K562 (cell line): ENCODE measurements around the gene ADD1. TPM values are rescaled to one million over a fixed set of nuclear protein-coding genes. Genes with fewer than 3 reads are reported as not detected.

ENCODE experiments used
- ATAC-seq: fragments of 200-7000 bp; cut with Tn5 transposase; 3 replicates; pipeline ENCODE4 v1.9.1; 2020; ENCODE audit warnings: moderate library complexity
- BruUV-seq: library from RNA; stranded (reverse); fragments of 400-500 nt; replicated peaks from 2 replicates; lab custom pipeline; 2021; lab: Mats Ljungman, UMichigan
- CTCF ChIA-PET: fragments of 300-600 bp; formaldehyde crosslinking; extraction: SDS; loops from one replicate; lab custom pipeline; 2021; ENCODE audit warnings: low intra/inter-chr PET ratio; lab: Yijun Ruan, JAX
- POLR2A ChIA-PET: fragments of 300-600, 350-650 bp; sonication (Branson Sonifier 250); formaldehyde crosslinking; extraction: SDS; loops from one replicate; lab custom pipeline; 2021; ENCODE audit warnings: antibody characterized with exemption, inconsistent platforms; lab: Yijun Ruan, JAX
- DNase-seq, 4 experiments: peaks; one replicate each; pipeline versions ENCODE4 v3.0.0 to v3.0.0-alpha.2; 2011 to 2018; ENCODE audit warnings: low spot score in 3 of 4, mixed read lengths in 3 of 4; ENCODE audit errors: extremely low read depth in 1 of 4
- FAIRE-seq: peaks from 2 replicates; lab custom pipeline; 2011; peaks lifted over from hg19 to GRCh38; lab: Jason Lieb, UNC
- H2AFZ ChIP-seq: 2 replicates; pipeline ENCODE4 v1.6.0; 2011; ENCODE audit warnings: low read depth, low read length, control low read depth, inconsistent platforms
- H3K27ac ChIP-seq: fragments of 200-600 bp; 3 replicates; pipeline ENCODE4 v1.8.0; 2011; ENCODE audit warnings: low read depth, mild to moderate bottlenecking, control low read depth, inconsistent platforms, low read length, moderate library complexity, mixed read lengths; ENCODE audit errors: extremely low read depth
- H3K27me3 ChIP-seq, 2 experiments: fragments of 300-600 bp in 1 of 2; 2 replicates in 1 of 2; 3 replicates in 1 of 2; pipeline versions ENCODE4 v1.6.0 to v1.8.0; 2011; ENCODE audit warnings: inconsistent platforms in 2 of 2, low read length in 2 of 2, mild to moderate bottlenecking in 1 of 2, mixed read lengths in 1 of 2, moderate library complexity in 1 of 2; ENCODE audit not compliant: control insufficient read depth in 2 of 2, insufficient read depth in 2 of 2
- H3K36me3 ChIP-seq: fragments of 300-600 bp; 3 replicates; pipeline ENCODE4 v1.8.0; 2011; ENCODE audit warnings: mild to moderate bottlenecking, low read length, inconsistent platforms; ENCODE audit not compliant: control insufficient read depth, insufficient read depth
- H3K4me1 ChIP-seq, 2 experiments: fragments of 200-600 bp in 1 of 2; replicated peaks in 1 of 2; 2 replicates in 1 of 2; 3 replicates in 1 of 2; pipeline versions ENCODE4 v1.5.1 to v1.8.0; 2011; ENCODE audit warnings: inconsistent platforms in 2 of 2, low read length in 2 of 2, mild to moderate bottlenecking in 1 of 2, mixed read lengths in 1 of 2, moderate library complexity in 1 of 2; ENCODE audit not compliant: control insufficient read depth in 2 of 2, insufficient read depth in 2 of 2
- H3K4me2 ChIP-seq: 2 replicates; pipeline ENCODE4 v1.6.1; 2011; ENCODE audit warnings: low read length, control low read depth, inconsistent platforms, mixed read lengths; ENCODE audit not compliant: insufficient read depth
- H3K4me3 ChIP-seq: fragments of 200-600 bp; sonication (generic), shearing (Covaris generic); 2 replicates; pipeline ENCODE4 v1.5.1; 2016; ENCODE audit warnings: control low read depth, inconsistent platforms
- H3K79me2 ChIP-seq: fragments of 200-600 bp; 3 replicates; pipeline ENCODE4 v1.8.0; 2011; ENCODE audit warnings: low read length, inconsistent platforms; ENCODE audit not compliant: control insufficient read depth, insufficient read depth
- H3K9ac ChIP-seq, 2 experiments: 2 replicates each; pipeline versions ENCODE4 v1.6.0 to v1.6.1; 2011; ENCODE audit warnings: low read depth in 2 of 2, low read length in 2 of 2, control low read depth in 1 of 2, inconsistent platforms in 1 of 2, mild to moderate bottlenecking in 1 of 2, mixed read lengths in 1 of 2; ENCODE audit not compliant: insufficient read depth in 1 of 2
- H3K9me1 ChIP-seq: one replicate; pipeline ENCODE4 v1.6.0; 2011; ENCODE audit warnings: inconsistent platforms, mild to moderate bottlenecking, low read length, moderate library complexity; ENCODE audit not compliant: control insufficient read depth, insufficient read depth
- H3K9me3 ChIP-seq: replicated peaks from 2 replicates; pipeline ENCODE4 v1.5.1; 2011; ENCODE audit warnings: low read depth, low read length, inconsistent platforms; ENCODE audit not compliant: control insufficient read depth, insufficient read depth
- H4K20me1 ChIP-seq: replicated peaks from 2 replicates; pipeline ENCODE4 v1.6.1; 2011; ENCODE audit warnings: low read length, inconsistent platforms, mixed read lengths; ENCODE audit not compliant: control insufficient read depth, insufficient read depth
- CBX2 ChIP-seq: fragments of 200-600 bp; sonication (generic); IDR thresholded peaks from one replicate; pipeline ENCODE4 v1.6.1; 2012; ENCODE audit warnings: mild to moderate bottlenecking, low read length, inconsistent platforms; ENCODE audit not compliant: insufficient read depth, poor library complexity, severe bottlenecking
- CXXC5 ChIP-seq: fragments of 250-450 bp; sonication (Bioruptor Pico); IDR thresholded peaks from 2 replicates; pipeline ENCODE4 v1.8.0; 2022; ENCODE audit warnings: inconsistent platforms, mild to moderate bottlenecking, moderate library complexity
- GATAD2A ChIP-seq: fragments of 450-650 bp; IDR thresholded peaks from 2 replicates; pipeline ENCODE4 v1.6.1; 2017
- GTF3C2 ChIP-seq: IDR thresholded peaks from 3 replicates; pipeline ENCODE4 v1.6.1; 2011; ENCODE audit warnings: borderline replicate concordance, mild to moderate bottlenecking, moderate library complexity; ENCODE audit not compliant: insufficient read length; ENCODE audit errors: extremely low read depth
- HMGN3 ChIP-seq: IDR thresholded peaks from 2 replicates; pipeline ENCODE4 v1.6.1; 2011; ENCODE audit warnings: borderline replicate concordance, low read depth, mild to moderate bottlenecking, mixed read lengths, low read length; ENCODE audit not compliant: insufficient read length; ENCODE audit errors: extremely low read depth
- MCM7 ChIP-seq, 2 experiments: fragments of 450-650 bp; IDR thresholded peaks; 2 replicates each; pipeline ENCODE4 v1.6.1; 2016 to 2018
- REST ChIP-seq, 2 experiments: fragments of 450-650 bp; formaldehyde crosslinking in 1 of 2; IDR thresholded peaks; 2 replicates each; pipeline versions ENCODE4 v1.4.0 to v1.6.1; 2014 to 2020; ENCODE audit warnings: mild to moderate bottlenecking in 2 of 2, borderline replicate concordance in 1 of 2, low read depth in 1 of 2
- STAT5B ChIP-seq: fragments of 250-450 bp; sonication (Bioruptor Pico); IDR thresholded peaks from 2 replicates; pipeline ENCODE4 v1.8.0; 2021; ENCODE audit warnings: mild to moderate bottlenecking, inconsistent platforms
- WGBS: fragments of 100-300 bp; shearing (Covaris generic); methylation state at CpG from one replicate; pipeline ENCODE4 v1.1.6; 2016; ENCODE audit warnings: low coverage, mixed read lengths; ENCODE audit not compliant: insufficient coverage; ENCODE audit errors: missing lambda C conversion rate; 5-methylcytosine and 5-hydroxymethylcytosine counted together
- in situ Hi-C: fragments of 300-500 bp; cut with MboI; formaldehyde crosslinking; loops from 4 replicates; pipeline ENCODE4 v1.15.0; 2018; ENCODE audit warnings: inconsistent platforms, mixed read lengths
- intact Hi-C: fragments of 100-400 bp; cut with micrococcal nuclease; formaldehyde crosslinking; loops from 2 replicates; pipeline ENCODE4 v1.14.2; 2022
- polyA plus RNA-seq, 8 experiments: library from polyadenylated mRNA; depleted of rRNA in 4 of 8; stranded (reverse) in 5 of 8; unstranded in 3 of 8; fragments of >200 nt; fragmentation: Nextera tagmentation in 2 of 8; fragmentation: Illumina TruSeq in 1 of 8; extraction: Ambion mirVana in 2 of 8; extraction: Trizol in 1 of 8; gene quantifications; 2 replicates each; pipeline versions ENCODE4 v1.2.1 to v1.2.3, GENCODE V29; 2011 to 2014; ENCODE audit warnings: inconsistent platforms in 1 of 8, missing spikeins in 1 of 8
- total RNA-seq, 7 experiments: library from RNA; depleted of rRNA in 6 of 7; stranded (reverse); fragments of >200 nt in 6 of 7; fragmentation: Illumina TruSeq in 2 of 7; extraction: Trizol in 2 of 7; gene quantifications; 2 replicates each; pipeline versions ENCODE4 v1.2.1 to v1.2.3, GENCODE V29; 2011 to 2021; ENCODE audit warnings: low replicate concordance in 1 of 7

ADD1 gene
- total and polyA plus RNA-seq, 9 of the 15 experiments (the other 6 are each of a cell fraction or from before 2014, with no cell fraction given), result 17.5 to 153 (median 74.0) TPM

GRCh38 chr4:2827071-2827873 lies 16.4 kb upstream of the ADD1 start:
- Histone ChIP-seq H4K20me1 (no peaks in the 10 kb centered on the region), H3K27me3 (no peaks in the 10 kb centered on the region), H3K4me1 (peaks cover 0 to 64% of the 10 kb centered on the region in 2 experiments; a peak in 1 of 5 replicates), H3K4me2 (no peak overlapping the region), H2AFZ (no peak overlapping the region), H3K36me3 (no peaks in the 10 kb centered on the region), H3K9me3 (no peaks in the 10 kb centered on the region), H3K9me1 (no peaks in the 10 kb centered on the region), H3K9ac (peak overlapping the region in 1 of 2 experiments; percentile 35; a peak in 1 of 4 replicates), H3K4me3 (no peak overlapping the region), H3K27ac (no peak overlapping the region), H3K79me2 (no peaks in the 10 kb centered on the region)
- intact Hi-C loops, result no loop called here
- BruUV-seq, result no TSS peak
- FAIRE-seq (no peak), DNase-seq (no peak), ATAC-seq (no peak)
- in situ Hi-C loops, result no loop called here
- ChIA-PET CTCF (no interaction called here), POLR2A (interaction anchor here (0.6 kb wide), 2 partner anchors 475 to 521 kb away, joined by 3 read pairs; no protein-coding TSS in a partner anchor)
- 90% methylated on average over 28 of the region's 31 CpGs for WGBS
- TF ChIP-seq HMGN3 (no peak), CBX2 (no peak), STAT5B (CRISPR knock-in tag) (no peak), MCM7 (IDR thresholded peaks at IDR 0.05) (no peak), GATAD2A (no peak), REST (IDR thresholded peaks at IDR 0.05; ENCODE audit: borderline replicate concordance) (no peak), REST (CRISPR knock-in tag; IDR thresholded peaks at IDR 0.05; ENCODE audit: low read depth) (no peak), GTF3C2 (no peak), CXXC5 (no peak)
